Measurements from ENCODE around the gene ZNF836.
"Not testable (repeated sequence)": the region's sequence is repeated elsewhere in the genome, so short reads cannot be mapped to it uniquely, and the experiment has no call there.

Gene ZNF836

GRCh38 chr19:52171321-52172169 lies at the start of gene ZNF836:
TSS of gene ZNF836 (minus strand) at chr19:52171621. CDS start at chr19:52168072, 3,549 bp downstream.
- H3K27ac ChIP-seq = peak within 1 kb of the TSS; percentile 53
- no peak for DNase-seq (ENCODE audit: low read depth, low spot score)

DNA sequence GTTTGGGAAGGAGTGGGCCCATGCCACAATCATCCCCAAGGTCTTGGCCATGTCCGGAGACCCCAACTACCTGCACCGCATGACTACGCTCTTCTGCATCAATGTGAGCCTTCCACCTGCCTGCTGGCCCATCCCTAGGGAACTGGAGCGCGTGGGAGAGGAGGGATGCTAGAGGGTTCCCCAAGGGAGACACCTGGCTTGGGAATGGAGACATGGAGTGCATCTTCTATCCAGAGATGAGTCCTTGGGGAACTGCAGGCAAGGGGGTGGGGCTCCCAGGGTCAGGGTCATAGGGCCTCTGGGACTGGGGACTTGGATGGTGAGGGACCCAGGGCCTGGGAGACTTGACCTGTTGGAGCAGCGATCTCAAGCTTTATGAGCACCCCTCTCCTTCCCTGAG lies 49.6 kb upstream of the ZNF836 start:
- H3K27ac ChIP-seq = no peak overlapping the region
- DNase-seq (ENCODE audit: low read depth, low spot score) = no peak

- DNase-seq (ENCODE audit: low read depth, low spot score) = no peak
- H3K27ac ChIP-seq = no peak overlapping the region
These were observed 48.2 kb upstream of the ZNF836 start for GRCh38 chr19:52219611-52220010.

- H3K27ac ChIP-seq = no peak overlapping the region
- DNase-seq (ENCODE audit: low read depth, low spot score) = no peak
These were observed 46.2 kb upstream of the ZNF836 start for GRCh38 chr19:52217576-52217975.

GRCh38 chr19:52216401-52216800 lies 45.0 kb upstream of the ZNF836 start:
- H3K27ac ChIP-seq = no peak overlapping the region
- DNase-seq (ENCODE audit: low read depth, low spot score) = no peak

GRCh38 chr19:52214241-52214640 lies 42.8 kb upstream of the ZNF836 start:
- no peak overlapping the region for H3K27ac ChIP-seq
- no peak for DNase-seq (ENCODE audit: low read depth, low spot score)

- no peak overlapping the region for H3K27ac ChIP-seq
- no peak for DNase-seq (ENCODE audit: low read depth, low spot score)
These were observed 41.3 kb upstream of the ZNF836 start for GRCh38 chr19:52212572-52213255.

- no peak overlapping the region for H3K27ac ChIP-seq
- DNase-seq (ENCODE audit: low read depth, low spot score) = no peak
These were observed 40.6 kb upstream of the ZNF836 start for GRCh38 chr19:52211926-52212571.

- DNase-seq (ENCODE audit: low read depth, low spot score) = no peak
- no peak overlapping the region for H3K27ac ChIP-seq
These were observed 39.8 kb upstream of the ZNF836 start for GRCh38 chr19:52211203-52211602.

DNA sequence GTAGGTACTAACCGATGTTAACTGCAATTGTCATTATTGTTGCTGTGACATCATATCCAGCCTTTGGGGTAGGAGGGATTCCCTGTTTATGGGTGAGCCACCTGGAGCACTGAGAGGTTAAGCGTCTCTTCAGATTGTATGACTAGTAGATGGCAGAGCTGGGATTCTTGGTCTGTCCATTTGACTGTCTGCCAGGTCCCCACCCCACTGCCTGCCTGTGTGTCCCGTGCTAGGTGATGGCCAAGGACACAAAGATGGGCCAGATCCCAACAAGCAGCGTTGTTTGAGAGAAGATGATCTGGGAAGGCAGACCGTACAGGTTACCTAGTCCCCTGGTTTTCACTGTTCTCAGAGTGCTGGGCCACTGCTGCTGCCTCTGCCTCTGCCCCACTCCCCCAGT lies 35.1 kb upstream of the ZNF836 start:
- DNase-seq (ENCODE audit: low read depth, low spot score) = no peak
- H3K27ac ChIP-seq = no peak overlapping the region

- H3K27ac ChIP-seq = peak overlapping the region; percentile 66
- not testable (repeated sequence) for DNase-seq (ENCODE audit: low read depth, low spot score)
These were observed 29.5 kb upstream of the ZNF836 start for GRCh38 chr19:52200755-52201391.

DNA sequence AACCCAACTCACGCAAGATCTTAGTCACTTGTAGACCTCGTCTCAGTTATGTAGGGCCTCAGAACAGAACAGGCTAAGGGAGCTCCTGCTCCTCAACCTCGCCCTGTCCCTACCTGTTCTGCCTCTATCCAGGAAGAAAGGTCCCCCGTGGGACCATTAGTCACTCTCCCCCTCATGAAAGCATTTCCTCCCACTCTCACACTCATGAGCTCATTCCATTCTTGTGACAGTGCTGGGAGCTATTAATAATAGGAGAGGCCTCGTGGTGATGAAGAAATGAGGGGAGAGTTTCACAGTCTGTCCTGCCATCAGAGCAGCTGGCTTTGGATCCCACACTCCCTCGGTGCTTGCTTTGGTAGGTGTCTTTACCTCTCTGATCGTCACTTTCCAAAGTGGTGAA lies 28.6 kb upstream of the ZNF836 start:
- H3K27ac ChIP-seq = peak overlapping the region; percentile 66
- DNase-seq (ENCODE audit: low read depth, low spot score) = peak; percentile 58

- peak overlapping the region; percentile 66 for H3K27ac ChIP-seq
- DNase-seq (ENCODE audit: low read depth, low spot score) = no peak
These were observed 27.3 kb upstream of the ZNF836 start for GRCh38 chr19:52198678-52199077.

GRCh38 chr19:52197964-52198363 lies 26.5 kb upstream of the ZNF836 start:
- peak overlapping the region; percentile 66 for H3K27ac ChIP-seq
- DNase-seq (ENCODE audit: low read depth, low spot score) = no peak

DNA sequence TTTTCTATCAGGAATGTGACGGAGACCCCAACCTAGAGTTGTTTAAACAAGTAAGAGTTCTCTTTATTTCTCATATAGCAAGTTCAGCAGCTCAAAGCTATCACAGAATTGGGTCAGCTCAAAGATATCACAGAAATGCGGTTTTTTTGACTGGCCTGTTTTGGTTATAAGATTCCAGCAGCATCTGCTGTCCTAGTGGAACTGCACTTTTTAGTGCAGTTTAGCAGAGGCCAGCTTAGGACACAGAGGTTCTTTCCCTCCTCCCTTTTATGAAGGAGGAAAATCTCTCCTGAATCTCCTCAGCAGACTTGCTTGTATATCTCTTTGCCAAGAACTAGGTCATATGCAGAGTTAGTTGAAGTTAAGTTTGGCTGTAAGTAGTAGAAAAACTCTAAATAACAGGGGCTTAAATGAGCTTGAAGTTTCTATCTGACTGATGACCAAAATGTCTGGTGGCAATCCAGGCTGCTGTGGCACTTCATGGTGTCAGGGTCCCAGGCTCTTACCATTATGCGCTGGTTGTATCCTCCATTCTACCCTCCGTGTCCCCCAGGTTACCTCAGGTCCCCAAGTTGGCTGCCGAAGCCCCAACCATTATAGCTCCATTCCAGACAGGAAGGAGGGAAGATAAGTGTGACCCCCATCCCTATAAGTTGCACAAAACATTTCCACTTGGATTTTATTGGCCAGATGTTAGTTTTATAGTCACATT lies 25.0 kb upstream of the ZNF836 start:
- H3K27ac ChIP-seq = no peak overlapping the region
- DNase-seq (ENCODE audit: low read depth, low spot score) = no peak

GRCh38 chr19:52191951-52192350 lies 20.5 kb upstream of the ZNF836 start:
- H3K27ac ChIP-seq = no peak overlapping the region
- no peak for DNase-seq (ENCODE audit: low read depth, low spot score)

GRCh38 chr19:52191389-52191788 lies 20.0 kb upstream of the ZNF836 start:
- no peak for DNase-seq (ENCODE audit: low read depth, low spot score)
- peak overlapping the region; percentile 88 for H3K27ac ChIP-seq

GRCh38 chr19:52190487-52191293 lies 19.3 kb upstream of the ZNF836 start:
- DNase-seq (ENCODE audit: low read depth, low spot score) = no peak
- H3K27ac ChIP-seq = peak overlapping the region; percentile 88
